NCI-H345 treated with DMSO at 0.1 percent for 48 hours (cell line): Measurements from ENCODE around the gene CLTRN.

Source experiments
- DNase-seq: peaks from one replicate; lab custom pipeline; 2025; ENCODE audit not compliant: unreplicated experiment; lab: John Stamatoyannopoulos, UW

CLTRN gene

DNA sequence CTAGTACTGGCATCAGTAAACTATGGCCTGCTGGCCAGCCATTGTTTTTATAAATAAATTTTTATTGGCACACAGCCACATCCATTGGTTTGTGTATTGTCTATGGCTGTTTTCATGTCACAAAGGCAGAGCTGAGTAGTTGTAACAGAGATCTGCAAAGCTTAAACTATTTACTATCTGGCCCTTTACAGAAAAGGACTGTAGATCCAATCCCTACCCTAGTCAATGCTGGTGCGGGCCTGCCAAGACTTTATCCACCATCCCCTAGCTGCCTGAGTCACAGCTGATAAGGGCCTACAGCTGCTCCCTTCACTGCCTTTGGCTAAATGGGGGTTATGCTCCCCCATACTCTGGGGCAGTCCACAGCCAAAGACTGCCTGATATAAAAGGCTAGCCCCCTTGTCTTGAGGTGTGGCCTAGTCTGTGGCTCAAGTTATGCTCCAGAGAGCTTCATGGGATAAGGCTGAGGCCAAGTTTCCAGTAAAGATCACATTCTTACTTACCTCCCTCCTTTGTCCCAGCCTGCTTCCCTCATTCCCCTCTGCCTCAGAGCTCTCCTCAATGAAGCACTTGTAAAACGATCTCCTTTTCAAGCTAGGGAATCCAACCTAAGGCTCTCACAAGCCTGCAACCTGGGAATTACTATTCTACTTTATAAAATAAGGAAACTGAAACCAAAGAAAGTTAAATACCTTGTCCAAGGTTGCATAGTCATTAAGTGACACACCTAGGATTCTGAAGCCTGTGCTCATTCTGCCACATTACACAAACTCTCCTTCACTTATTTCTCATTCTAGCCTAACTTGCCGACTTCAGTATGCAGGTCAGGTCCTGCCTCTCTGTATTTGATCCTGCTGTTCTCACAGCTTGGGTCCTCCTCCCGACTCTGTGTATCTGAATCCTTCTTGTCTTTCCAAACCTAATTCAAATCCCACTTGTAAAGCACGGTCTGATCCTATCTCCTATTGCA lies 84.5 kb downstream of the CLTRN start:
- DNase-seq = no peak
